Nephron progenitor cell (in vitro differentiated cells): Measurements from ENCODE around the gene MRGPRG.

ENCODE experiments used
- DNase-seq: peaks from one replicate; pipeline ENCODE4 v3.0.0; 2021
- H3K27ac Mint-ChIP-seq: 2 replicates; pipeline ENCODE4 v1.8.0; 2021; ENCODE audit warnings: mild to moderate bottlenecking, moderate library complexity, mixed read lengths
- H3K27me3 Mint-ChIP-seq: 2 replicates; pipeline ENCODE4 v1.8.0; 2021; ENCODE audit warnings: mild to moderate bottlenecking, low read depth, mixed read lengths; ENCODE audit not compliant: poor library complexity
- H3K36me3 Mint-ChIP-seq: 2 replicates; pipeline ENCODE4 v1.8.0; 2021; ENCODE audit warnings: low read depth, mixed read lengths
- H3K4me1 Mint-ChIP-seq: 2 replicates; pipeline ENCODE4 v1.8.0; 2021; ENCODE audit warnings: mixed read lengths
- H3K4me3 Mint-ChIP-seq: 2 replicates; pipeline ENCODE4 v1.8.0; 2021; ENCODE audit warnings: mild to moderate bottlenecking, moderate library complexity, mixed read lengths
- H3K9me3 Mint-ChIP-seq: 2 replicates; pipeline ENCODE4 v1.8.0; 2021; ENCODE audit warnings: mild to moderate bottlenecking, moderate library complexity, mixed read lengths
- CTCF ChIP-seq: fragments of 200-600 bp; sonication (generic); IDR thresholded peaks from 2 replicates; pipeline ENCODE4 v1.5.0; 2021; ENCODE audit warnings: antibody characterized with exemption

Gene MRGPRG

GRCh38 chr11:3197044-3197695, 21.4 kb downstream of the MRGPRG start:
- Mint-ChIP-seq H3K27ac (no peak overlapping the region), H3K36me3 (no peaks in the 10 kb centered on the region), H3K4me1 (peaks cover 24% of the 10 kb centered on the region), H3K27me3 (peaks cover 31% of the 10 kb centered on the region), H3K9me3 (peaks cover under 1% of the 10 kb centered on the region), H3K4me3 (no peak overlapping the region)
- DNase-seq: no peak
- no peak for TF ChIP-seq CTCF

- peaks cover 23% of the 10 kb centered on the region for H3K27me3 Mint-ChIP-seq
- H3K27ac Mint-ChIP-seq: peak overlapping the region; percentile 24
- no peak for DNase-seq
- H3K4me3 Mint-ChIP-seq: no peak overlapping the region
- peaks cover 24% of the 10 kb centered on the region for H3K4me1 Mint-ChIP-seq
- H3K36me3 Mint-ChIP-seq: no peaks in the 10 kb centered on the region
- no peak for TF ChIP-seq CTCF
- H3K9me3 Mint-ChIP-seq: peaks cover 4% of the 10 kb centered on the region
Observed at GRCh38 chr11:3196161-3197043, 22.2 kb downstream of the MRGPRG start.

GRCh38 chr11:3195251-3196160, 23.1 kb downstream of the MRGPRG start:
- TF ChIP-seq CTCF: peak; percentile 38
- DNase-seq: peak; percentile 41
- Mint-ChIP-seq H3K27ac (peak overlapping the region; percentile 24), H3K9me3 (peaks cover 4% of the 10 kb centered on the region), H3K36me3 (no peaks in the 10 kb centered on the region), H3K27me3 (peaks cover 14% of the 10 kb centered on the region), H3K4me3 (no peak overlapping the region), H3K4me1 (peaks cover 24% of the 10 kb centered on the region)

GRCh38 chr11:3194016-3194816, 24.4 kb downstream of the MRGPRG start:
- Mint-ChIP-seq H3K27ac (no peak overlapping the region), H3K4me1 (peaks cover 33% of the 10 kb centered on the region), H3K36me3 (no peaks in the 10 kb centered on the region), H3K9me3 (peaks cover 4% of the 10 kb centered on the region), H3K4me3 (no peak overlapping the region), H3K27me3 (peaks cover 11% of the 10 kb centered on the region)
- no peak for DNase-seq
- no peak for TF ChIP-seq CTCF

GRCh38 chr11:3193373-3194015, 25.1 kb downstream of the MRGPRG start:
- Mint-ChIP-seq H3K27ac (no peak overlapping the region), H3K9me3 (peaks cover 4% of the 10 kb centered on the region), H3K36me3 (no peaks in the 10 kb centered on the region), H3K4me1 (peaks cover 40% of the 10 kb centered on the region), H3K4me3 (no peak overlapping the region), H3K27me3 (peaks cover 11% of the 10 kb centered on the region)
- TF ChIP-seq CTCF: no peak
- no peak for DNase-seq
